A172 (cell line): ENCODE measurements around the gene PDK4. TPM values are rescaled to one million over a fixed set of nuclear protein-coding genes. Genes with fewer than 3 reads are reported as not detected.
"Not testable (repeated sequence)": the region's sequence is repeated elsewhere in the genome, so short reads cannot be mapped to it uniquely, and the experiment has no call there.

Source experiments
- DNase-seq: peaks from one replicate; pipeline ENCODE4 v3.0.0-alpha.2; 2015; ENCODE audit warnings: low spot score
- total RNA-seq: library from RNA; depleted of rRNA; stranded (reverse); fragments of >200 nt; shearing (Covaris generic); gene quantifications from 2 replicates; pipeline ENCODE4 v1.2.3, GENCODE V29; 2014

The PDK4 gene
- total RNA-seq, 1 experiment from 2014 or later, result 0.07 TPM

- no peak for DNase-seq
Observed at GRCh38 chr7:95569720-95570119, 26.6 kb downstream of the PDK4 start.

- no peak for DNase-seq
Observed at GRCh38 chr7:95560674-95561073, 35.6 kb downstream of the PDK4 start.

- no peak for DNase-seq
Observed at GRCh38 chr7:95558864-95559263, 37.5 kb downstream of the PDK4 start.

GRCh38 chr7:95556777-95557176 is 39.5 kb downstream of the PDK4 start:
- DNase-seq, result no peak

- DNase-seq, result no peak
Observed at GRCh38 chr7:95553939-95554338, 42.4 kb downstream of the PDK4 start.

GRCh38 chr7:95552010-95552926 is 44.0 kb downstream of the PDK4 start:
- DNase-seq, result not testable (repeated sequence)

GRCh38 chr7:95550546-95550945 is 45.8 kb downstream of the PDK4 start:
- DNase-seq, result no peak

GRCh38 chr7:95549818-95550529 is 46.3 kb downstream of the PDK4 start:
- peak; percentile 96 for DNase-seq

GRCh38 chr7:95547361-95548348 is 48.7 kb downstream of the PDK4 start:
- no peak for DNase-seq

GRCh38 chr7:95546647-95547046 is 49.7 kb downstream of the PDK4 start:
- DNase-seq, result no peak

- no peak for DNase-seq
Observed at GRCh38 chr7:95545673-95546072, 50.6 kb downstream of the PDK4 start.

GRCh38 chr7:95545007-95545615 is 51.2 kb downstream of the PDK4 start:
- peak; percentile 66 for DNase-seq

- DNase-seq, result no peak
Observed at GRCh38 chr7:95544171-95544570, 52.1 kb downstream of the PDK4 start.

- no peak for DNase-seq
Observed at GRCh38 chr7:95543312-95543711, 53.0 kb downstream of the PDK4 start.

- no peak for DNase-seq
Observed at GRCh38 chr7:95540366-95540765, 56.0 kb downstream of the PDK4 start.

GRCh38 chr7:95539426-95539825 is 56.9 kb downstream of the PDK4 start:
- no peak for DNase-seq

GRCh38 chr7:95537468-95537867 is 58.8 kb downstream of the PDK4 start:
- no peak for DNase-seq

GRCh38 chr7:95536656-95537311 is 59.5 kb downstream of the PDK4 start:
- DNase-seq, result no peak

- DNase-seq, result no peak
Observed at GRCh38 chr7:95535662-95536061, 60.7 kb downstream of the PDK4 start.

- DNase-seq, result no peak
Observed at GRCh38 chr7:95534796-95535195, 61.5 kb downstream of the PDK4 start.
